ENCODE data around the gene LIPT2.
"Not testable (repeated sequence)": the region's sequence is repeated elsewhere in the genome, so short reads cannot be mapped to it uniquely, and the experiment has no call there.

GRCh38 chr11:74517592-74517991 is 24.1 kb upstream of the LIPT2 start:
- TF ChIP-seq POLR2A, CTCF (IDR thresholded peaks at IDR 0.05): not testable (repeated sequence)
